ENCODE measurements around the gene LRRC4B.
"Not testable (repeated sequence)": the region's sequence is repeated elsewhere in the genome, so short reads cannot be mapped to it uniquely, and the experiment has no call there.

Gene LRRC4B

DNA sequence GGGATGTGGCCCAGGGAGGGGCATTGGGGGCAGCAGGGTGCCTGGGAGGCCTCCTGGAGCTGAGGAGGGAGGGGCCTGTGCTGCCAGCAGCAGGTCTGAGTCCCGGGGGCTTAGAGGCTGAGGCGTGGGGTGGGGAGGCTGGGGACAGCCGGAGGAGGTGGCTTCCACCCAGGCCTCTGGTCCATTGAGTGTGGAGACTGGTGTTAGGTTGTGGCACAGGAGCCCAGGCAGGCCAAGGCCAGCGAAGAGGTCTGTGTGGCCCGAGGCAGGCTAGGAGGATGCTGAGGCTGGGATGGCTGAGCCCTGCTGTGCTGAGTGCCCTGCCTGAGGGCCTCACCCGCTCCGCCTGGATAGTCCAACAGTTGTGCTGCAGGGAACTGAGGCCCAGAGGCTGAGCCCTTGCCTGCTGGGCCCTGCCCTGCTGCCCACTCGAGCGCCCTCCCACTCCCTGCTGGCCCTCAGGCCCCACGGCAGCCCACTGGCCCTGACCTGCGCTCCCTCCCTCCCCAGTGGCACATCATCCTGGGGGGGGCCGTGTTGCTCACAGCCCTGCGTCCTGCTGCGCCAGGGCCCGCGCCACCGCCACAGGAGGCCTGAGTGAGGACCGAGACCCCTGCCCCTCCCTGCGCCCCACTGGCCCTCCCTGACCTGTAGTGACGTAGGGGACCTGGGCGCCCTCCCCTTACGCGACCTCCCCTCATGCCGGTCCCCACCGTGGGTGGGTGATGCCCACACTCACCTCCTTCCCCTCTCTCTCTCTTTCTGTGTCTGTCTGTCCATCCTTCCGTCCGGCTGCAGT is 86.7 kb downstream of the LRRC4B start:
- no peak for DNase-seq

DNA sequence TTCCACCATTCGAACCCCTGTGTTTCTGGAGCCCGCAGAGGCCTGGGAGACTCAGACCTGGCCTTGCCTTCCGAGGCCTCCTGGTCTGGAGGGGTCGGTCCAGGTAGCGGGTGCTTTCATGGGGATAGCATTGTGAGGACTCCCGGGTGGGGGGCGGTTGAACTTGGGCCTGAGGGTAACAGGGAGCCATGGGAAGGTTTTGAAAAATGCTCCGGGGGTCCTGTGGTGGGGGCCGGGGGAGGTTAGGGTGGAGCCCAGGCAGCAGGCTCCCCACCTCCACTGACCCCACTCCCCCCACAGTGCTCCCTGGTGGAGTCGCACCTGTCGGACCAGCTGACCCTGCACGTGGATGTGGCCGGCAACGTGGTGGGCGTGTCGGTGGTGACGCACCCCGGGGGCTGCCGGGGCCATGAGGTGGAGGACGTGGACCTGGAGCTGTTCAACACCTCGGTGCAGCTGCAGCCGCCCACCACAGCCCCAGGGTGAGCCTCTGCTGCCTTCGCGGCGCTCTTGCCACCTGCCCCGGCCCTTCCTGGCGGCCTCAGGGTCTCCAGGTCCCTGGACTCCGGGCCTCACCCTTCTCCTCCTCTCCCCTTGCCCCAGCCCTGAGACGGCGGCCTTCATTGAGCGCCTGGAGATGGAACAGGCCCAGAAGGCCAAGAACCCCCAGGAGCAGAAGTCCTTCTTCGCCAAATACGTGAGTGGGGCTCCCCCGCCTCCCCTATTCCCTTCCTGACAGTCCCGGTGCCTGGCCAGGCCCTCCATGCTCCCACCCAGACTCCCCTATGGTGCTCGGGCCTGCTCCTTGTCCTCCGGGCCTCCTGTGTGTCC is 87.7 kb downstream of the LRRC4B start:
- no peak for DNase-seq

DNA sequence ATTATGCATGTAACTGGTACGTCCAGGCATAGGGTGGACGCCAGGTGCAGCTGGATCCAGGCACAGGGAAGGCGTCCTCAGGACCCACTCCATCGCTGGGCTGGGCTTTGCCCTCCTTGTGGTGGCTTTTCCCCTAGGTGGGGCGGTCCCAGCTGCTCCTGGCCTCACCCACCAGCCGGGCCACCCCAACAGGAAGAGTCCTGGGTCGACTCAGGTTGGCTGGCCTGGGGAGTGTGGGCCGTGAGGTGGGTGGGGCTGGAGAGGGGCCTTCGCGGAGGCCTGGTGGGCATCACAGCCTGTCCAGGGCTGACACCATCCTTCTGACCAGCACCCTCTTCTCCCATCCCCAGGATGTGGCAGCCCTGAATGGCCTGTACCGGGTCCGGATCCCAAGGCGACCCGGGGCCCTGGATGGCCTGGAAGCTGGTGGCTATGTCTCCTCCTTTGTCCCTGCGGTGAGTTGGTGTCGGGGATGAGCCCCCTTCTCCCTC is 88.4 kb downstream of the LRRC4B start:
- DNase-seq = no peak

DNA sequence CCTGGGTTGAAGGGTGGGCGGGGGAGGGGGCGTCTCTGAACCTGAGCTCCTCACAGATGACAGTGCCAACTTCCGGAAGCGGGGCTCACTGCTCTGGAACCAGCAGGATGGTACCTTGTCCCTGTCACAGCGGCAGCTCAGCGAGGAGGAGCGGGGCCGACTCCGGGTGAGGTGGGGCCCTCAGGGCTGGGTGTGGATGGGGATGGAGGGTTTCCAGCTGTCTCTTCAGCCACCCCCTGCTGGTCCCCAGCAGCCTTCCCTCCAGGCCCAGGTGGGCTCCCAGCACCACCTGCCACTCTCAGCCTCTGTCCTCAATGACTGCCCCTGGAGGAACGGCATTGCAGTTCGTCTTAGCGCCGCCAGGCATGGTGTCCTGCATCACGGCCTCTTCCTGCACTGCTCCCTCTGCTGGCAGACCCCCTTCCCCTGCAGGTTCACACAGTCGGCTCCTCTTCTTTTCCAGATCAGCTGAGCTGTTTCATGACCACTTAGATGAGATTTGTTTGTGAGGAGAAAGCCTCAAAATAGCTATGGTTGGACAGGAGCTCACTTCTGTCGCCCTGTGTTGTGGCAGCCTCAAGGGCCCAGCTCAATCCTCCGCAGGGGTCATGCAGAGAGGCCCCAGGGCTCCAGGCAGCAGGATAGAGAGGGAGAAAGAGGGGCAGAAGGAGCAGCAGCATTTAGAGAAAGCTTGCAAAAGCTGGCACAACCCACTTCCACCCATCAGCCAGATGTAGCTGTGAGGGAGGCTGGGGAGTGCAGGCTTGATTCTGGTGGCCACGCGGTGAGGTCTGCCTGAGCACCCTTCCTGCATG is 89.1 kb downstream of the LRRC4B start:
- peak in 1 of 2 donors; percentile 30 for DNase-seq

DNA sequence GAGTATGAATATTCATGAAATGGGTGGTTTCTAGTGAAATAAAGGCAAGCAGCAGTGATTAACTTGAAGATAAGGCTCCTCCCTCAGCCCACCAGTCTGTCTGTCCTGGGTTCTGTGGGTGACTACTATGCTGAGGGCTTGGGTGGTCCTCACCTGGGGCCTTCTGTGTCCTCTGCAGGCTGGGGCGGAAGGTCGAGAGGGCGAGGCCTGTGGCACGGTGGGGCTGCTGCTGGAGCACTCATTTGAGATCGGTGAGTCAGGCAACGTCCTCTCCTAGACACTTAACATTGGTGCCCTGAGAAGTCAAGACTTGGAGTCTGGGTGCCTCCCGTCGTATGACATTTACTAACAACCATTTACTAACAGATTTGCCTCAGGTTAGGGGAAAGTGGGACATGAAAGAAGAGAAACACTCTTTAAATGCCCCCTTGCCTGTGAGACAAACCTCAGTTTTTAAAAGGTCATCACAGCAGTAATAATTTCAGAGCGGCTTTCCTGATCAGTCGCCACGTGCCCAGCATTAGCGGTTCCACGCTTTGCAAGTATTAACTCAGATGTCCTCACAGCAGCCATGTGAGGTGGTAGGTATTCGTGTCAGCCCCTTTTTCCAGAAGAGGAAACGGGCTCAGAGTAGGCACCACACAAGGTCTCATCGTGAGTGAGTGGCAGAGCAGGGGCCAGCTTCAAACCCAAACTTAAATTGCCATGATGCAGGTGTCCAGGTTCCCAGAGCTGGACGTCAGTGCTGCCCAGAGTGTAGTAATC is 90.3 kb downstream of the LRRC4B start:
- no peak for DNase-seq

- no peak for DNase-seq
These were observed 91.4 kb downstream of the LRRC4B start for GRCh38 chr19:50476907-50477238.

DNA sequence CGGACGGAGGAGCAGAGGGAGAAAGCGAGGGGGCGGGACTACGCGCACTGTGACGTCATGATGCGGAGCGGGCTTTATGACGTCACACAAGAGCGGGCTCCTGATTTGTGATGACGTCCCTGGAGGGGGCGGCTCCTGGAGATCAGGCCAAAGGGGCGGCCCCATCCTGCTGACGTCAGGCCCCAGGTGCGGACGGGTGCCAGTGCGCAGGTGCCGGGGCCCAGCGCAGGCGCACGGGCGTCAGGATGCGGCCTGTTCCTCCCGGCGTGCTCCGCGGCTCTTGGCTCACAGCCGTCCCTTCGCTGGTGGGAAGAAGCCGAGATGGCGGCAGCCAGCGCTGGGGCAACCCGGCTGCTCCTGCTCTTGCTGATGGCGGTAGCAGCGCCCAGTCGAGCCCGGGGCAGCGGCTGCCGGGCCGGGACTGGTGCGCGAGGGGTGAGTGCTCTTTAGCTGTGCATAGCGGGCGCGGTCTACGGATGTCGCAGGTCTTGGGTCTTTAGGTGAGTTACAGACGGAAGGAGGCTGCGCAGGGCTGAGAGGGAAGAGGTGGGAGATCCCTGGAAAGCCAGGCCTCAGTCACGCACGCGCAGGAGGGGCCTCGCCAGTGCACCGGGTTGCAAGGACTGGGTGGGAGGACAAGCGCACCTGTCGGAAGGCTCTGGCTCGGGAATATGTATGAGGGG is 91.9 kb downstream of the LRRC4B start, which contains the start of the genes EMC10 and GARIN5A:
Gene EMC10 (plus strand): TSS at position 284 of the 683 bp plus-strand sequence. CDS start 38 bp downstream, at position 322.
Gene GARIN5A (minus strand): TSS at position 625 of the 683 bp plus-strand sequence. CDS start 460 bp downstream, at position 165.
- DNase-seq = peak; percentile 88 to 91

- DNase-seq = no peak
These were observed 92.5 kb downstream of the LRRC4B start for GRCh38 chr19:50475736-50476223.

- no peak for DNase-seq
These were observed 93.1 kb downstream of the LRRC4B start for GRCh38 chr19:50475101-50475568.

DNA sequence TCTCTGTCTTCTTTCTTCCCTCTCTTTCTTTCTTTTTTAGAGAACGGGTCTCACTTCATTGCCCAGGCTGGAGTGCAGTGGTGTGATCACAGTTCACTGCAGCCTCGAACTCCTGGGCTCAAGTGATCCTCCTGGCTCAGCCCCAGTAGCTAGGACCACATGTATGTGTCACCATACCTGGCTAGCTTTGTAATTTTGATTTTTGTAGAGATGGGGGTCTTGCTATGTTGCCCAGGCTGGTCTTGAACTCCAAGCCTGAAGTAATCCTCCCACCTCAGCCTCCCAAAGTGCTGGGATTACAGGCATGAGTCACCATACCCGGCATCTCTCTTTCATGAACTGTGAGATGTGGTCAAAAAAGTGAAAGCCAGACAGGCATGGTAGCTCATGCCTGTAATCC is 94.9 kb downstream of the LRRC4B start:
- DNase-seq = not testable (repeated sequence)

DNA sequence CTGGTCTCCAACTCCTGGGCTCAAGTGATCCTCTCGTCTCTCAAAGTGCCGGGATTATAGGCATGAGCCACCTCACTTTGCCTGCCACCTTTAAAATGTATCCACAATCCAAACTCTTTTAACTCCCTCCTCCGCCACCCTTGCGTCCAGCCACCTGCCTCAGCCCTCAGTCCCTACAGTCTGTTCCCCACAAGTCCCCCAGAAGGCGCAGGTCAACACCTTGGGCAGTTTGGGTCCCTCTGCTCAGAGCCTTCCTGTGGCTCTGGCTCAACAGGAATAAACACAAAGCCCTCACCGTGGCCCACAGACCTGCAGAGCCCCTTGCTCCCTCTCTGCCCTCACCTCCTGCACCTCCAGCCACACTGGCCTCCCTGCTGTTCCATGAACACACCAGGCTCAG is 99.4 kb downstream of the LRRC4B start:
- no peak for DNase-seq

GRCh38 chr19:50467566-50467965 is 100.7 kb downstream of the LRRC4B start:
- no peak for DNase-seq
